ENCODE data around the gene SORCS2.

SORCS2 gene

GRCh38 chr4:7546152-7546808 lies 353.9 kb downstream of the SORCS2 start:
- TF ChIP-seq, protein P1, sequence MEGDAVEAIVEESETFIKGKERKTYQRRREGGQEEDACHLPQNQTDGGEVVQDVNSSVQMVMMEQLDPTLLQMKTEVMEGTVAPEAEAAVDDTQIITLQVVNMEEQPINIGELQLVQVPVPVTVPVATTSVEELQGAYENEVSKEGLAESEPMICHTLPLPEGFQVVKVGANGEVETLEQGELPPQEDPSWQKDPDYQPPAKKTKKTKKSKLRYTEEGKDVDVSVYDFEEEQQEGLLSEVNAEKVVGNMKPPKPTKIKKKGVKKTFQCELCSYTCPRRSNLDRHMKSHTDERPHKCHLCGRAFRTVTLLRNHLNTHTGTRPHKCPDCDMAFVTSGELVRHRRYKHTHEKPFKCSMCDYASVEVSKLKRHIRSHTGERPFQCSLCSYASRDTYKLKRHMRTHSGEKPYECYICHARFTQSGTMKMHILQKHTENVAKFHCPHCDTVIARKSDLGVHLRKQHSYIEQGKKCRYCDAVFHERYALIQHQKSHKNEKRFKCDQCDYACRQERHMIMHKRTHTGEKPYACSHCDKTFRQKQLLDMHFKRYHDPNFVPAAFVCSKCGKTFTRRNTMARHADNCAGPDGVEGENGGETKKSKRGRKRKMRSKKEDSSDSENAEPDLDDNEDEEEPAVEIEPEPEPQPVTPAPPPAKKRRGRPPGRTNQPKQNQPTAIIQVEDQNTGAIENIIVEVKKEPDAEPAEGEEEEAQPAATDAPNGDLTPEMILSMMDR (IDR thresholded peaks at IDR 0.05; ENCODE audit: low read depth, low read length), result no peak
- no peak for DNase-seq (ENCODE audit: extremely low read depth, low read depth)

DNA sequence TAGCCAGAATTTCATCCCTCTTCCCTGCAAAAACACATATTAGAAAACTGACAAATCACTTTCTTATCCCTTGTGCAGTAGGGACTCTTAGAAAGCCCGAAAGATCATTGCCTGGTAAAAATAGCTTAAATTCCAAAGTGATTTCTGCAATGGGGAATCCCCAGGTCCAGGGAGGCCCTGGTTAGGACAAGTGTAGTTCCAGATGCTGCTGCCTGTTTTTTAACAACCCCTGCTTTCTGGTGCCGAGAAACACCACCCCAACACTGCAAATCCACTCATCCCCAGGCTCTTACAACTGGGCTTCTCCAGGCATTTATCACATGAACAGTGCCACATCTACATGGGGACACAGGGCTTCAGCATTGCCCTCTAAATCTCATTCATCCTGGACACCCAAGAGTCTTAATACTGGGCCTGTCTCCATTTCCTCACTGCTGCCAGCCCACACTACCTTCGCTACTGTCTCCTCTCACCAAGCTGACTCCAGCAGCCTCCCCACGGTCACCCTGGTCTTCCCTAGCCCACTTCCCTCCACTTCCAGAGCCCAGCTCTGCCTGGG lies 354.6 kb downstream of the SORCS2 start:
- DNase-seq (ENCODE audit: extremely low read depth, low read depth), result peak; percentile 5
- TF ChIP-seq, protein P1 (IDR thresholded peaks at IDR 0.05; ENCODE audit: low read depth, low read length), result no peak

DNA sequence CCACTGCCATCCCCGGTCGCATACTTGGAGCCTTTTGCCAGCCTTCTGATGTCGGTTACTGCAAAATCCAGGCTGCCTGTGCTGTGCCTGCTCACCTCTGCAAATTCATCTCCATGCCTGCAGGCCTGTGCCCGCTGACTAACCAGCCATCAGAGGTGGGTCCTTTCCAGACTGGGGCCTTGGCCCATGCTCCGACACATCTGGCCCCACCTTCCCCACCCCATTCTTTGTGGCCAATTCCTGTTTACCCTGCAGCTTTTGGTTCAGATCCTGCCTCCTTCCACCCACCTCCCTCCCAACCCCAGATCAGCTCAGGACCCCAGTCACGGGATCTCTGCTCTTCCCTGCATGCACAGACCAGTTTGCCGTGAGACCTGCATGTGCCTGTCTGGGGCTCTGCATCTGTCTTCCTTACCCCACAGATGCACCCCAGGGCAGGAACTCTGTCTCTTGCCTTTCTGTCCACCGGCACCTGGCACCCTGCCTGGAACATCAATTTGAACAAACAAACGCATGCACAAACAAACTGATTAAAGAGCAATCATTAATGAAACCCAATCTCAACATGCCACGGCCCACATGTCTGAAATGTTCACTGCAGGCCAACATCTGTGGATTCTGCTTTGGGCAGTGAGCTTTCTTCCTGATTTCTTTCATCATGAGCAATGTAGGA lies 355.2 kb downstream of the SORCS2 start:
- peak; percentile 56 for DNase-seq (ENCODE audit: extremely low read depth, low read depth)
- TF ChIP-seq, protein P1 (IDR thresholded peaks at IDR 0.05; ENCODE audit: low read depth, low read length), result no peak

GRCh38 chr4:7549866-7550265 lies 357.5 kb downstream of the SORCS2 start:
- no peak for DNase-seq (ENCODE audit: extremely low read depth, low read depth)
- TF ChIP-seq, protein P1 (IDR thresholded peaks at IDR 0.05; ENCODE audit: low read depth, low read length), result no peak

DNA sequence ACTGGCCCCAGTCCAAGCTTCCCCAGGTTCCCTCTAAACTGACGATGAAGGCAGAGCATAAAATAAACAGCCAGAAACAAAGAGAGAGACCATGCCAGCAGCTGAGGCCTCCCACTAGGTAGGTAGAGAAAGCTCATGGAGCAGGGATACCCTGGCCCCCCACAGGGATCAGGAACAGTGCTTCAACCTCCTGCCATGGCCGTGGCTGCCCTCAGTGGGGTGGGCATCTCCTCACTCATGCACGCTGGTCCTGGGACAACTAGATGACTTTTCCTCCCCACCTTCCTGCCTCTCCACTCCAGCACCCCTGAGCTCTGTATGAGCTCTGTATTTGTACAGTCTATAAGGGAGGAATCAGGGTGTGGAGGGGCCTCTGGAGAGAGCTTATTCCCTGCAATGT lies 360.1 kb downstream of the SORCS2 start:
- TF ChIP-seq, protein P1 (IDR thresholded peaks at IDR 0.05; ENCODE audit: low read depth, low read length), result no peak
- DNase-seq (ENCODE audit: extremely low read depth, low read depth), result no peak

DNA sequence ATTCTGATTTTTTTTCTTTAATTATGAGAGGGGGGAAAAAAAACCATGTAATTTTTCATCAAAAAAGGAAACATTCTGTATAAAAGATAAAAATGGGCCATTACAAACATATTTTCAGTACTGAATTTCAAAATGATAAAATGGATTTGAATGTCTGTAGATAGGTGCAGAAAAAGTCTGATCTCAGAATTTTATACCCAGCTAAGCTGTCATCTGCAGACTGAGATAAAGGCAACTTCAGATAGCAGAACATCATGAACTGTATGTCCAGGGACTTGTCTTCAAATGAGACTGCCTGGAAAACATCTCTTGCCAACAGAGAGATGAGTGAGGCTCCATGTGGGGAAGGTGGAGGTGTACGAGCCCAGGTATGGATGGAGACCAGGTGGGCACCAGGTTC lies 360.9 kb downstream of the SORCS2 start:
- no peak for DNase-seq (ENCODE audit: extremely low read depth, low read depth)
- TF ChIP-seq, protein P1 (IDR thresholded peaks at IDR 0.05; ENCODE audit: low read depth, low read length), result no peak

DNA sequence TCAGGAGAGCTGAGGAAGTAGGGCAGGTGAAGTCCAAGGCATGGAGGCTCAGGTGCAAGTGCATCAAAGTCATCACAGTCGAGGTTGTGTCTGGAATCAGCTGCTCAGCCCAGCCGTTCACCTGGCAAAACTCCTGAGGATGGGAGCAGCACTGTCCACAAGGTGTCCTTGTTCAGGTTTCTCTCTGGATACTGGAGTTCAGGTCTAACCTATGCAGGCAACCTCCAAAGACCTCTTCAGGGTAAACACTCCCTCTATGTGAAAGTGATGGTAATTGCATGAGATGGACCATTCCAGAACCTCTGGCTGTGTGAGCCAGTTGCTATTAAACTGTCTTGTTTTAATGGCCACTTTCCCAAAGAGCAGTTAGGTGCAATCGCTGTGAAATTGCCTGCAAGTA lies 362.6 kb downstream of the SORCS2 start:
- TF ChIP-seq, protein P1 (IDR thresholded peaks at IDR 0.05; ENCODE audit: low read depth, low read length), result no peak
- DNase-seq (ENCODE audit: extremely low read depth, low read depth), result no peak

Measured in AG09319 (cell line).